Prostate gland (tissue), 2 donors: ENCODE data around the gene NLRP8. TPM values are rescaled to one million over a fixed set of nuclear protein-coding genes. Genes with fewer than 3 reads are reported as not detected.

Experiments used
- DNase-seq: peaks from one replicate; pipeline ENCODE4 v3.0.0-alpha.2; 2019; ENCODE audit warnings: low spot score
- H3K27ac ChIP-seq, 2 donors: fragments of 200-600 bp; sonication (generic); 2 replicates each; pipeline ENCODE4 v1.5.1; 2017 to 2019
- H3K27me3 ChIP-seq: fragments of 200-600 bp; sonication (generic); replicated peaks from 2 replicates; pipeline ENCODE4 v1.5.1; 2019; ENCODE audit not compliant: insufficient read depth
- H3K36me3 ChIP-seq, 2 donors: fragments of 200-600 bp; sonication (generic); 1 replicate in 1 of 2; 2 replicates in 1 of 2; pipeline versions ENCODE4 v1.5.1 to v1.8.1; 2017 to 2019
- H3K4me1 ChIP-seq: fragments of 200-600 bp; sonication (generic); replicated peaks from 2 replicates; pipeline ENCODE4 v1.5.1; 2019
- H3K4me3 ChIP-seq, 2 donors: fragments of 200-600 bp; sonication (generic); 2 replicates each; pipeline ENCODE4 v1.5.1; 2017 to 2019
- H3K9me3 ChIP-seq: fragments of 200-600 bp; sonication (generic); 2 replicates; pipeline ENCODE4 v1.5.1; 2017
- CTCF ChIP-seq, 4 experiments: fragments of 200-600 bp in 2 of 4; fragments of 450-650 bp in 2 of 4; sonication (generic) in 2 of 4; IDR thresholded peaks; 1 replicate in 3 of 4; 2 replicates in 1 of 4; pipeline ENCODE4 v1.5.1; 2016 to 2019; ENCODE audit warnings: antibody characterized with exemption in 4 of 4, mild to moderate bottlenecking in 2 of 4, moderate library complexity in 2 of 4
- POLR2A ChIP-seq: fragments of 450-650 bp; IDR thresholded peaks from one replicate; pipeline ENCODE4 v1.6.1; 2016; ENCODE audit warnings: antibody characterized with exemption, mild to moderate bottlenecking
- POLR2AphosphoS5 ChIP-seq: sonication (generic); formaldehyde crosslinking; IDR thresholded peaks from one replicate; pipeline ENCODE4 v1.6.1; 2017; ENCODE audit warnings: antibody characterized with exemption
- WGBS: methylation state at CpG from one replicate; pipeline ENCODE4 v1.1.5; 2018; 5-methylcytosine and 5-hydroxymethylcytosine counted together
- intact Hi-C: fragments of 100-400 bp; cut with DNase I; formaldehyde crosslinking; loops from one replicate; pipeline ENCODE4 v1.14.2; 2022
- total RNA-seq, 2 donors: library from RNA; depleted of rRNA; stranded (reverse); fragments of >200 nt; gene quantifications; one replicate each; pipeline ENCODE4 v1.1.0, GENCODE V29; 2016

The NLRP8 gene
- total RNA-seq, 2 donors from 2014 or later, result 0.05 to 0.51 TPM

- no peaks in the 10 kb centered on the region for H3K9me3 ChIP-seq
- no peak overlapping the region for H3K4me3 ChIP-seq
- WGBS, result 89% methylated on average over 15 of the region's 15 CpGs
- no peak overlapping the region for H3K27ac ChIP-seq
- no peaks in the 10 kb centered on the region for H3K27me3 ChIP-seq
- H3K4me1 ChIP-seq, result no peaks in the 10 kb centered on the region
- no peaks in the 10 kb centered on the region for H3K36me3 ChIP-seq
- intact Hi-C loops, result no loop called here
- no peak for DNase-seq
- TF ChIP-seq CTCF (IDR thresholded peaks at IDR 0.05) (no peak), POLR2A (no peak), POLR2AphosphoS5 (no peak)
Observed at GRCh38 chr19:56026769-56027168, 79.1 kb downstream of the NLRP8 start.

Other genes starting within 250 kb of the NLRP8 start
- 1 to 10 TPM in 1 of 2 donors, not detected in 1; 4.0 TPM for gene NLRP9, start 209.4 kb upstream of the NLRP8 start, total RNA-seq
- gene RFPL4A, start 188.7 kb upstream of the NLRP8 start, total RNA-seq, result under 1 TPM in 1 of 2 donors, not detected in 1; 0.80 TPM
- not detected for gene RFPL4AL1, start 178.7 kb upstream of the NLRP8 start, total RNA-seq
- 1 to 10 TPM in 1 of 2 donors, not detected in 1; 1.5 TPM for gene NLRP11, start 115.8 kb upstream of the NLRP8 start, total RNA-seq
- 1 to 10 TPM in 1 of 2 donors, not detected in 1; 5.1 TPM for gene NLRP4, start 111.3 kb upstream of the NLRP8 start, total RNA-seq
- gene NLRP13, start 15.5 kb upstream of the NLRP8 start, total RNA-seq, result not detected
- gene NLRP5, start 38.9 kb downstream of the NLRP8 start, total RNA-seq, result under 1 TPM in 1 of 2 donors, not detected in 1; 0.34 TPM
- gene ZNF787, start 173.5 kb downstream of the NLRP8 start, total RNA-seq, result 10 to 100 TPM; 28.2 to 47.5 TPM
- gene ZNF444, start 193.5 kb downstream of the NLRP8 start, total RNA-seq, result 100 to 1,000 TPM in 1 of 2 donors, 10 to 100 TPM in 1; 62.0 to 105 TPM
- gene GALP, start 228.2 kb downstream of the NLRP8 start, total RNA-seq, result not detected
- gene ZSCAN5B, start 250.0 kb downstream of the NLRP8 start, total RNA-seq, result 1 to 10 TPM in 1 of 2 donors, not detected in 1; 1.9 TPM